ENCODE measurements around the gene SLC35B1. TPM values are rescaled to one million over a fixed set of nuclear protein-coding genes. Genes with fewer than 3 reads are reported as not detected.

The SLC35B1 gene
- total RNA-seq, 3 donors from 2014 or later = 89.1 to 90.4 (median 90.3) TPM

DNA sequence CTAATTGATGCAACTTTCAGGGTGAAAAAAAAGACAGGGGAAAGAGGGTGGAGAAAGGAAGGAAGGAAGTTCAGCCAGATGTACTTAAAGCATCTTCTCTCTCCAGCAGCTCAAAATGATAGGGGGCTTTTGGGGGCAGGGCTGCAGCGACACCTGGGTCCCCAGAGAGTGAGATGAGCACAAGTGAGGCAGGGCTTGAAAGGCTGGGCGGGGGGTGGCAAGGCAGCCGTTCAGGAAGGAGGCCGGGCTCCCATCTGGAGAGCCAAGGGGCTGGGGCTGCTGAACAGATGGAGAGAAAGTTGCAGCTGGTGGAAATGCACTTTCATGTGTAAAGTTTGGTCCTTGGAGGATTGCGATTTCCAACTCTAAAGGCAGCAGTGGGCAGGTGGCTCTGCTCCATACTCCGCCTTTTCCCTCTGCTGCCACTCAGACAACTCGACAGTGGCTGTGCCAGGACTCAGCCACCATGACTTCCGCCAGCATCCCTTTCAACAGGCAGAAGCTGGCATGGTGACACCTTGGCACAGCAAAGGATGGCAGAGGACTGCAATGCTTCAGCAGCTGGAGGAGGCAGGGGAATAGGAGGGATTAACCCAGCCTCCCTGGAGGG, 7.7 kb downstream of the SLC35B1 start:
- no peak for ATAC-seq
- Mint-ChIP-seq H3K36me3 (ENCODE audit: insufficient read depth) (peaks cover 33% of the 10 kb centered on the region), H3K27me3 (ENCODE audit: low read depth) (no peaks in the 10 kb centered on the region), H3K4me3 (no peak overlapping the region), H3K9me3 (no peaks in the 10 kb centered on the region), H3K4me1 (ENCODE audit: low read depth) (peaks cover 24% of the 10 kb centered on the region)
- DNase-seq = no peak

DNA sequence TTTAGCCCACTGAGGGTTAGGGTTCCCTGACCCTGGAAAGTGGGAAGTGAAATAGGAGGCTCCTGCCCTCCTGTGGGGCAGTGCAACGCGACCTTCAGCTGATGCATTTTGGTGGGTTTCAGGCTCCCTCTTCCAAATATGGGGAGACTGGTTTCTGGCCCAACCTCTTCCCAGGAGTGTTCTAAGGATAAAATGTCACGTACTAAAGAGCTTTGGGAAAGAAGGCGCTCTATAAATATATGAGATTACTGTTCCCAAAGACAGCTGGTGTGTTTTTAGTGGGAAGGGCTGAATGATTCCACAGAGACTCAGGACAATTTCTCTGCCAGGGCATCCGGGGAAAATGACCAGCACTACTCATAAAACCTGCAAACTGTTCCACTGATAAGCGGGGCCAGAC, 9.8 kb downstream of the SLC35B1 start:
- ATAC-seq (no peak), DNase-seq (no peak)
- Mint-ChIP-seq H3K36me3 (ENCODE audit: insufficient read depth) (peaks cover 21% of the 10 kb centered on the region), H3K4me3 (no peak overlapping the region), H3K9me3 (no peaks in the 10 kb centered on the region), H3K27me3 (ENCODE audit: low read depth) (no peaks in the 10 kb centered on the region), H3K4me1 (ENCODE audit: low read depth) (peaks cover 26% of the 10 kb centered on the region)

DNA sequence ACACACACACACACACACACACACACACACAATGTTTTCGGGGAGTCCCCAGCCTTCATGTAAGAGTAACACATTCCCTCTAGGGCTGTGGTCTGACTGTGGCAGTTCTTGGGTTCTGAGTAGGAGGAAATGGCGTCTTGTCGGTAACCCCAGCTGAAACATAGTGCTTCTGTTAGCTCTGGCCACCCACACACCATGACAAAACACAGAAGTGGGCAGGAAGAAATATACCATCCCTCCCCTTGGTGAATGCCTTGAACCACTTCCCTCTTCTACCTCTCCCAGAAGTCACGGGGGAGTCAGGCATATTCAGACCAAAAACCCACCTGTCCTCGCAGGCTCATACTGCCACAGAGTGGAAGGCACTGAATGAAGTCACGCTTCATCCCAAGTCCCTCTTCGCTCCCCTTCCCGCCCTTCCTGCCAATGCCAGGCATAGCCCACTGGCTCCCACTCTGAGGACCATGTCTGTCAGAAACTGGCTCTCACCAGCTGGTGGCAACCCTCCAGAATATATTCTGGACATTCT, 11.5 kb downstream of the SLC35B1 start:
- H3K4me1 Mint-ChIP-seq (ENCODE audit: low read depth) = peaks cover 31% of the 10 kb centered on the region
- ATAC-seq = peak; percentile 97 to 98
- no peaks in the 10 kb centered on the region for H3K27me3 Mint-ChIP-seq (ENCODE audit: low read depth)
- no peaks in the 10 kb centered on the region for H3K9me3 Mint-ChIP-seq
- peaks cover 19% of the 10 kb centered on the region for H3K36me3 Mint-ChIP-seq (ENCODE audit: insufficient read depth)
- peak overlapping the region; percentile 10 for H3K4me3 Mint-ChIP-seq
- DNase-seq = peak; percentile 65

DNA sequence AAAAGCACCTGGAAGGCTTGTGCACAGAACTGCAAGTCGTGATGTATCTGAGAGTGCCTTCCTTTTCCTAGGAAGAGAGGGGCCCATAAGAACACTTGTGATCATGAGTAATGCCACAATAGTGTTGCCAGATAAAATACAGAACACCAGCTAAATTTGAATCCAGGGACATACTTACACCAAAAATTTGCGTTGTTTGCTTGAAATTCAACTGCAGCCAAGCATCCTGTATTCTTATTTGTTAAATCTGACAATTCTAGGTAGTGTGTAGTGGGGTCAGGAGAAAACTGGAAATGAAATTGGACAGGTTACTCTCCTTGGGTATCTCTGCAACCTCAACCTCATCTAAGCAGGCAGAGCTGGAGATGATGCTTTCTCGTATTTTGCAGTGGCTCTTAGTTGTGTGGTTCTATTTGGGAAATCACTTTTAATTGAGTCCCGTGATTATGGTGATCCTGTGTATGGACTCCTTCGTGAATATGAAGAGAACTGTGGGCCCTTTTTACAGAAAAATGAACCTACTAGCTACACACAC, 12.0 kb downstream of the SLC35B1 start:
- peak overlapping the region; percentile 4 for H3K4me3 Mint-ChIP-seq
- H3K4me1 Mint-ChIP-seq (ENCODE audit: low read depth) = peaks cover 36% of the 10 kb centered on the region
- H3K27me3 Mint-ChIP-seq (ENCODE audit: low read depth) = no peaks in the 10 kb centered on the region
- no peaks in the 10 kb centered on the region for H3K9me3 Mint-ChIP-seq
- H3K36me3 Mint-ChIP-seq (ENCODE audit: insufficient read depth) = peaks cover 13% of the 10 kb centered on the region
- peak; percentile 16 to 26 for ATAC-seq
- DNase-seq = no peak

DNA sequence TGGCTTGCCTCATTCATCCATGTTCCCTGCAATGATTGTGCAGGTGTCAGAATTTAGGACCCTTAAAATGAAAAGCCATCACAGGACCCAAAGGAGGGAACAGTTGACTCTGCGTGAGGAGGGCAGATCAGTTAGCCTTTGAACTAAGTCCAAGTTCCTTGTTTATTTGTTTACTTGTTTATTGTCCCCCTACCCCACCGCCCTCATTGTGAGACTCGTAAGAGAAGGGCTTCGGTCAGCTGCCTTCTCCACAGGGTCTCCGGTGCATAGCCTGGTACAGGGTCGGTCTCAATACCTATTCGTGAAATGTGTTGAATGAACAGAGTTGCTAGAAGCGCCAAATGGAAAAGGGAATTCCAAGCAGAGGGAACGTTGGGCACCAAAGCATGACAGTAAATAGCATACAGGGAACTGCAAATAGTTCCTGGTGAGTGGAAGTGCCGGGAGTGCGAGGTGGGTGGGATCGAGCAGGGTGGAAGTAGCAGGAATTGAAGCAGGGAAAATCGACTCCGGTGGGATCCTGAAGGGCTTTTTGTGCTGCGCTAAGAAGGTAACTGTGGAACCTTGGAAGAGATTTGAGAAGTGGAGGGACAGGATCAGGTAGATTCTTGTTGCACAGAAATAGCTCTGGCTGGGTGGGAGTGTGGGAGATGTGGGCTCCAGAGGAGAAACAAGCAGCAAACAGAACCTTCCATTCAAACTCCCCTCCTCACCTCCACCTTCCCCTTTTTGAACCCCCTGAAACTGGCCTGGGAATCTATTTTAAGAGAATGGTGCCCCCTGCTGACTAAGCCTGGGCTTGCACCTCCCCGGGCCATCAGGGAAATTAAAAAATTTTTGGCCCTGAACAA, 12.7 kb downstream of the SLC35B1 start:
- H3K27me3 Mint-ChIP-seq (ENCODE audit: low read depth) = no peaks in the 10 kb centered on the region
- H3K9me3 Mint-ChIP-seq = no peaks in the 10 kb centered on the region
- ATAC-seq = peak; percentile 16 to 25
- peak; percentile 71 for DNase-seq
- peaks cover 8% of the 10 kb centered on the region for H3K36me3 Mint-ChIP-seq (ENCODE audit: insufficient read depth)
- peaks cover 40% of the 10 kb centered on the region for H3K4me1 Mint-ChIP-seq (ENCODE audit: low read depth)
- H3K4me3 Mint-ChIP-seq = no peak overlapping the region

DNA sequence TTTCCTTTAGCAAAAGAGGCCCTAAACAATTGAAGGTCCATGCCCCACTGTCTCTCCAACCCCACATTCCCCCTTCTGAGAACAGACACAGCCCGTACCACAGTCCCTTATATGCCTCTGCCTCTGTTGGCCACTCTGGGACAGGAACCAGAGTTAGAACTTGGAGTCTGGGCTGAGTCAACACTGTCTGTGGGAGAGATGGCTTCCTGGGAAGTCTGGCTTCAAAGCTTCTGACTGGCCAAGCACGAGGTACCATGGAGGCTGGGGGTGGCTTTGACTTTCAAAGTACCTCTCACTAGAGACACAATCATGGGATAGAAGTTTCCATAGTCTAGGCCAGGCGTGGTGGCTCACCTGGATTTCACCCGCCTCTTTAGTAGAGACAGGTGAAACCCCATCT, 15.0 kb downstream of the SLC35B1 start:
- H3K36me3 Mint-ChIP-seq (ENCODE audit: insufficient read depth) = no peaks in the 10 kb centered on the region
- DNase-seq (no peak), ATAC-seq (no peak)
- no peak overlapping the region for H3K4me3 Mint-ChIP-seq
- H3K4me1 Mint-ChIP-seq (ENCODE audit: low read depth) = peaks cover 50% of the 10 kb centered on the region
- H3K27me3 Mint-ChIP-seq (ENCODE audit: low read depth) = no peaks in the 10 kb centered on the region
- no peaks in the 10 kb centered on the region for H3K9me3 Mint-ChIP-seq

DNA sequence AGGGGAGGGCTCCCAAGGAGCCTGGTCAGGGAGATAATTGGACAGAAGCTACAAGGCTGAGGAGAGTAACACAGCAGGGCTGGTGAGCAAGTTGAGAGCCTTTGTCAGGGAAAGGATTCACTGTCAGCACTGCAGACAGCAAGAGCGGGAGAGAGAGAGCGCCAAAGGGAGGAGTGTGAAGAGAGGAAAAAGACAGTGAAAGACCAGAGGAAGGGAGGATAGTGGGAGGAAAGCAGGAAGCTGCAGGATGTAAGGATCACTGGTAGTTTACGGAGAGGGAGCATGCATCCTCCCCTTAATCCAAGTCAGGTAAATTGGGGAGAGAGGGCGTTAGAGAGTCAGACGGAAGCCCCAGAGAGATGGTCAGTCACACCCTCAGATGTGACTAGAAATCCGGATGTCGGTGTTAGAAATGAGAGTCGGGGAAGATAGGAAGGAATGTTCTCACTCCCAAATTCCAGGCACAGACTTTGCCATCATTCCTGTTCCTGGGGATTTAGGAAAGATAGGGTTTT, 16.0 kb downstream of the SLC35B1 start:
- no peaks in the 10 kb centered on the region for H3K27me3 Mint-ChIP-seq (ENCODE audit: low read depth)
- no peaks in the 10 kb centered on the region for H3K9me3 Mint-ChIP-seq
- no peaks in the 10 kb centered on the region for H3K36me3 Mint-ChIP-seq (ENCODE audit: insufficient read depth)
- ATAC-seq = no peak
- no peak for DNase-seq
- no peak overlapping the region for H3K4me3 Mint-ChIP-seq
- peaks cover 57% of the 10 kb centered on the region for H3K4me1 Mint-ChIP-seq (ENCODE audit: low read depth)

DNA sequence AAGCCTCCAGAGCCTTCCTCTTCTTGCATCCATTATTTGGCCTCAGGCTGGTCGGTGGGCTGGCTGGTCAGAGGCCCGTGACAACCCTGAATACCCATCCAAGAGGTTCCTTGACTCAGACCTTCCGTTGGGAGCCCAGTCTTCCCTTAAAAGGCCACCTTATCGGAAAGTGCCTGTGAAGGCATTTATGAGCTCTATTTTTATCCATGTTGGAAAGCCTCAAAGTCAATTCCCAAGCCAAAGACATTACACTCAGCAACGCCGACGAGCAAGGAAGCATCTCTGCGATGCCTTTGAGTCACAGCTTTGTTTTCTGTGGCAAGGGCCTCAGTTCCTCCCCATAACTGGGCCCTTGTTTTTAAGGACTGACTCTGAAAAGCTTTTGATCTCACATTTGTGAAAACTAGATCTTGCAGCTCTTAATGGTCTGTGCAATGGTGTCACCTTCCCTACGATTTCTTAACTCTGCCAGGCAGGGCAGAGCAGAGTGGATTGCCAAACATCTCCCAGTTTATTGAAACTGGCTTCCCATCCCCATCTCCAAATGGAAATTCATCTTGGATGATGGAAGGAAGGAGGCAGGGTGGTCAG, 16.6 kb downstream of the SLC35B1 start:
- H3K4me3 Mint-ChIP-seq = no peak overlapping the region
- no peaks in the 10 kb centered on the region for H3K9me3 Mint-ChIP-seq
- H3K27me3 Mint-ChIP-seq (ENCODE audit: low read depth) = no peaks in the 10 kb centered on the region
- H3K4me1 Mint-ChIP-seq (ENCODE audit: low read depth) = peaks cover 53% of the 10 kb centered on the region
- DNase-seq (no peak), ATAC-seq (no peak)
- no peaks in the 10 kb centered on the region for H3K36me3 Mint-ChIP-seq (ENCODE audit: insufficient read depth)

DNA sequence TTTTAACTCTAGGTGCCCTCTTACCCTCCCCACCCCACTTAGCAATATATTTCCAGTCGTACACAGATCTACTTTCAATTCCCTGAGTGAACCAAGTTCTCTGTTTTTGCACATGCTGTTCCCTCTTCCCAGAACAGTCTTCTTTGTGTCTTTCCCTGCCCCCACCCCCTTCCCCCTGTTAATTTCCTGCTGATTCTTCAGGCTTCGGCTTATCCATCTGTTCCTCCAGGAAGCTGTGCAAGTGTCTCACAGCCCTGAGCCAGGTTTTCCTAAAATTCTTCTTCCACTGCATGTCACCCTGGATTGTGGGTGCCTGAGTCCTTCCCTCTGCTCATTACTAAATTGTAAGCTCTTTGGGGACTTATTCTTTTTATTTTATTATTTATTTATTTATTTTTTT, 17.5 kb downstream of the SLC35B1 start:
- DNase-seq (no peak), ATAC-seq (no peak)
- Mint-ChIP-seq H3K9me3 (no peaks in the 10 kb centered on the region), H3K4me3 (no peak overlapping the region), H3K4me1 (ENCODE audit: low read depth) (peaks cover 44% of the 10 kb centered on the region), H3K27me3 (ENCODE audit: low read depth) (no peaks in the 10 kb centered on the region), H3K36me3 (ENCODE audit: insufficient read depth) (no peaks in the 10 kb centered on the region)

DNA sequence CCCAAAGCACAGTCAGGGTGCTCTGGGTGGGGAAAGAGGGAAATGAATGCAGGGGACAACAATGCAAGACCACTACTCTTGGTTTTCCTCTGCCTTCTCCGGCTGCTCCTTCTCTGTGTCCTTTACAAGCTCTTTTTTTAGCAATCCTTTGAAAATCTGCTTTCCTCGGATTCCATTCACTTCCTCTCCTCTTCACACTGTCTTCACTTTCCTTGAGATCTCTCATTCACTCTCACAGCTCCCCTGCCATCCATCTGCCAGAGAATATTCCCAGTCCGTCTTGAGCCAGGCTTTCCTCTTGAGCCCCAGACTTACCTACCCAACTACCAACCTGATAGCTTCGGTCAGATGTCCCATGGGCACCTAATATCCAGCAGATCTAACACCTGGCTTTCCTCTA, 18.9 kb downstream of the SLC35B1 start:
- H3K36me3 Mint-ChIP-seq (ENCODE audit: insufficient read depth) = no peaks in the 10 kb centered on the region
- ATAC-seq = no peak
- H3K4me3 Mint-ChIP-seq = peak overlapping the region; percentile 39
- no peak for DNase-seq
- peaks cover 39% of the 10 kb centered on the region for H3K4me1 Mint-ChIP-seq (ENCODE audit: low read depth)
- no peaks in the 10 kb centered on the region for H3K9me3 Mint-ChIP-seq
- H3K27me3 Mint-ChIP-seq (ENCODE audit: low read depth) = no peaks in the 10 kb centered on the region

DNA sequence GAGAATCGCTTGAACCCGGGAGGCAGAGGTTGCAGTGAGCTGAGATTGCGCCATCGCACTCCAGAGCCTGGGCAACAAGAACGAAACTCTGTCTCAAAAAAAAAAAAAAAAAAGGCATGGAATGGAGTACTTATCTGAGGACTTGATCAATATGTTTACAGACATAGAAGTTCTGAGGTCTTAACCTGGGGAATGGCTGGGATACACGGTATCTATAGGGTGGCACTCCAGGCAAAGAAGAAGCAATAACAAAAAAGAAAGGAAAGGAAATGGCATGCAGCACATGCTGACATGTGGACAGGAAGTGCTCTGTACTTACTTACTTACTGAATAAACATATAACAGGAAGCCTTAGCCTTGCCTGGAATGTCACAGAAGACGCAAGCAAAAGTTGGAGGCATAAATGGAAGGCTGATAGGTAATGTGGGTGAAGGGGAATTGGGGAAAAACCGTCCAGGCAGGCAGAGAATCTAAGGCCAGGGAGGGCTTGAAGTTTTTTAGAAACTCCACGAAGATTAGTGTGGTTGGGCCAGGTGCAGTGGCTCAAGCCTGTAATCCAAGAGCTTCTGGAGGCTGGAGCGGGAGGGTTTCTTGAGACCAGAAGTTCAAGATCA, 19.8 kb downstream of the SLC35B1 start:
- no peaks in the 10 kb centered on the region for H3K9me3 Mint-ChIP-seq
- H3K4me3 Mint-ChIP-seq = peak overlapping the region; percentile 75
- H3K27me3 Mint-ChIP-seq (ENCODE audit: low read depth) = no peaks in the 10 kb centered on the region
- no peak for DNase-seq
- peak; percentile 66 to 78 for ATAC-seq
- H3K4me1 Mint-ChIP-seq (ENCODE audit: low read depth) = peaks cover 39% of the 10 kb centered on the region
- H3K36me3 Mint-ChIP-seq (ENCODE audit: insufficient read depth) = no peaks in the 10 kb centered on the region

DNA sequence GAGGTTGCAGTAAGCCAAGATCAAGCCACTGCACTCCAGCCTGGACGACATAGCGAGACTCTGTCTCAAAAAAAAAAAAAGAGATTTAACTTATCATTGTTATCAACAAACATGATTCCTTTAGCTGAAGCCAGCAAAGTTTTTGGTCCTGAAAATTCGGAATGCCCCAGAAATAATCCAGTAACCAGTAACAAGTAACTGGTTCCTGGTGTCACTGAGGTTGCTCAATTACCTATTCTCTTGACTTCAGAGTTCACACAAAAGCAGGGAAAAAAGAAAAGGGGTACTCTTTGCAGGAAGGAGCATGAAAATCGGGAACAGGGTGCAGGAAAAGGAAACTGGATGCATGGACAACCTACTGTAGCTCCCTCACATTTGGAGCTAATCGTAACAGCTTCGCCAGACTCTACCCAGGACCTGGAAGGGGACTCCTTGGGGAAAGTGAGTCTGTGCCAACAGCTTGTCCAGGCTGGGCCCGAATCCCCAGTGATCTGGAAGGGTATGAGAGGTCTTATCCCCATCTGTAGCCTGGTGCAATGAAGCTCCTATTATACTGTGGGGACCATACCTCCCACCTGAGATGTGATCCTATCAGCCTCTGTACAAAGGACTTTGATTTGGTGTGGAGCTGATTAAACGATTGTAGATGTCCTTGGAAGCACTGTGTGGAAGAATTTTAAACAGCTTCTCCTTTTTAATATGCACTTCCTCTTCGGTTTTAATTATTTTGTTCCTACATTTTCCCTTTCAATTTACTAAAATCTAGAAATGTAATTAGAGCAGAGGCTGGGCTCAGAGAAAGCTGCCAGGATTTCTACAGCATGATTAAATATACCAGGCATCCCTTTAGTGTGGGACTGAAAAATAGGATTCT, 26.4 kb downstream of the SLC35B1 start:
- Mint-ChIP-seq H3K36me3 (ENCODE audit: insufficient read depth) (no peaks in the 10 kb centered on the region), H3K9me3 (no peaks in the 10 kb centered on the region), H3K4me1 (ENCODE audit: low read depth) (peaks cover 10% of the 10 kb centered on the region), H3K4me3 (no peak overlapping the region), H3K27me3 (ENCODE audit: low read depth) (no peaks in the 10 kb centered on the region)
- DNase-seq (no peak), ATAC-seq (no peak)

DNA sequence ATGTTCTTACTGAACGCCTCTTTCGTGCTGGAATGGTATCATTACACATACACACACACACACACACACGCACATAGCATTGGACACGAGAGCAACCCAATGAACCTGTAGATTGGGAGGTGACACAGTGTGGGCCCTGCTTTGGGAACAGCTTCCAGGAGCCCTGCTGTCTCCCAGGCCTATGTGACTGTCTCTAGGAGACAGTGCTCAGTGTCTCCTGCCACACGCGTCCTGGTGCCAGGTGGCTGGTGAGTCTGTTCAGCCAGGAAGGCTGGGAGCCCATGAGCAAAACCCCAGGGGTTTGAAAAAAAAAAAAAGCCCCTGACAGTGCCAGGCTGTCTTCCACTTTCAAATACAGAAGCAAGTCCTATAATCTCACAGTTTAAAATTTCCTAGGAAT, 27.4 kb downstream of the SLC35B1 start:
- Mint-ChIP-seq H3K4me3 (no peak overlapping the region), H3K9me3 (no peaks in the 10 kb centered on the region), H3K36me3 (ENCODE audit: insufficient read depth) (peaks cover 2% of the 10 kb centered on the region), H3K27me3 (ENCODE audit: low read depth) (no peaks in the 10 kb centered on the region), H3K4me1 (ENCODE audit: low read depth) (peaks cover 20% of the 10 kb centered on the region)
- no peak for ATAC-seq
- DNase-seq = no peak
